MM.1S (cell line): ENCODE measurements around the gene TSPAN5.

Source experiments
- CTCF ChIP-seq: fragments of 300-600 bp; sonication (generic); IDR thresholded peaks from 2 replicates; pipeline ENCODE4 v1.5.1; 2016; ENCODE audit warnings: antibody characterized with exemption, low read length, mixed read lengths
- EZH2phosphoT487 ChIP-seq: fragments of 300-600 bp; sonication (generic); IDR thresholded peaks from 2 replicates; pipeline ENCODE4 v1.6.1; 2018; ENCODE audit warnings: antibody characterized with exemption, low read length

DNA sequence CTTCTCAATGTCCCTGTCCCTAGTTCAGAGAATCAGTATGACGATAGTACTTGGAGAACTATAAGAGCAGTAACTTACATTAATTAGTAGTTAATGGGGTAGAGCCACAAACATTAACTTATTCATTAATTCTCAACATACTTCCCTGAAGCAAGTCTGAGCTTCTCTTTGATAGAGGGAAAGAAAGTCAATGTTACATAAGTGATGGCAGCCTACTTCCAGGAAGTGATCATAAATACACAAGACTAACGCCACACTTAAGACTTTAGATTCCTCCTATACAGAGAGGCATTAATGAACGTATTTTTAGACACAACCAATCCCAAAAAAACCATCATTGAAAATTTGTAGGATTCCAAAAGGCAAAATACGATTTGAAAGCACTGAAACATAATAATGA, 33.8 kb downstream of the TSPAN5 start:
- no peak for TF ChIP-seq CTCF
- TF ChIP-seq EZH2phosphoT487, result no peak
